Natural killer cell treated with Interleukin-12 subunit alpha and Interleukin-12 subunit beta and Interleukin-15 and Interleukin-18, amount 100 ng/mL, for 72 hours (primary cell): ENCODE results near the gene JAKMIP2. TPM values are rescaled to one million over a fixed set of nuclear protein-coding genes. Genes with fewer than 3 reads are reported as not detected.

Experiments used
- ATAC-seq, 2 donors: fragments of 150-1000 bp; cut with Tn5 transposase in 1 of 2; sonication (Bioruptor Pico), chemical (Tn5 transposase) in 1 of 2; 2 replicates each; pipeline ENCODE4 v1.10.0; 2021
- DNase-seq: peaks from one replicate; pipeline ENCODE4 v3.0.0; 2022; ENCODE audit warnings: low spot score
- H3K27ac Mint-ChIP-seq, 2 donors: 1 replicate in 1 of 2; 2 replicates in 1 of 2; pipeline ENCODE4 v1.8.0; 2022; ENCODE audit warnings: mixed read lengths in 2 of 2, mild to moderate bottlenecking in 1 of 2, moderate library complexity in 1 of 2
- H3K27me3 Mint-ChIP-seq, 2 donors: 1 replicate in 1 of 2; 2 replicates in 1 of 2; pipeline ENCODE4 v1.8.0; 2022; ENCODE audit warnings: mixed read lengths in 2 of 2
- H3K36me3 Mint-ChIP-seq: one replicate; pipeline ENCODE4 v1.8.0; 2022; ENCODE audit warnings: mixed read lengths
- H3K4me1 Mint-ChIP-seq, 2 donors: 1 replicate in 1 of 2; 2 replicates in 1 of 2; pipeline ENCODE4 v1.8.0; 2022; ENCODE audit warnings: low read depth in 2 of 2, mixed read lengths in 2 of 2, mild to moderate bottlenecking in 1 of 2
- H3K4me3 Mint-ChIP-seq: one replicate; pipeline ENCODE4 v1.8.0; 2022; ENCODE audit warnings: mixed read lengths
- H3K9me3 Mint-ChIP-seq: 2 replicates; pipeline ENCODE4 v1.8.0; 2022; ENCODE audit warnings: mixed read lengths
- total RNA-seq, 2 donors: library from RNA; stranded (reverse); gene quantifications; one replicate each; pipeline ENCODE4 v1.2.3, GENCODE V29; 2022

Gene JAKMIP2
- total RNA-seq, 2 donors from 2014 or later = 5.5 to 6.8 TPM

GRCh38 chr5:147631428-147632003 is 151.0 kb downstream of the JAKMIP2 start:
- peaks cover 9% of the 10 kb centered on the region for H3K36me3 Mint-ChIP-seq
- ATAC-seq = no peak
- no peak overlapping the region for H3K4me3 Mint-ChIP-seq
- H3K27me3 Mint-ChIP-seq = no peaks in the 10 kb centered on the region
- H3K4me1 Mint-ChIP-seq = peaks cover 0 to 3% of the 10 kb centered on the region in 2 donors
- no peak for DNase-seq
- no peaks in the 10 kb centered on the region for H3K9me3 Mint-ChIP-seq
- H3K27ac Mint-ChIP-seq = no peak overlapping the region

GRCh38 chr5:147629196-147629595 is 153.3 kb downstream of the JAKMIP2 start:
- Mint-ChIP-seq H3K27me3 (no peaks in the 10 kb centered on the region), H3K4me3 (no peak overlapping the region), H3K27ac (no peak overlapping the region), H3K36me3 (peaks cover 9% of the 10 kb centered on the region), H3K9me3 (no peaks in the 10 kb centered on the region), H3K4me1 (peaks cover 0 to 3% of the 10 kb centered on the region in 2 donors)
- DNase-seq (no peak), ATAC-seq (no peak)

- no peaks in the 10 kb centered on the region for H3K27me3 Mint-ChIP-seq
- no peaks in the 10 kb centered on the region for H3K9me3 Mint-ChIP-seq
- ATAC-seq = peak; percentile 69 to 79
Measured at GRCh38 chr5:147628058-147628895, 154.3 kb downstream of the JAKMIP2 start.

GRCh38 chr5:147626464-147626863 is 156.1 kb downstream of the JAKMIP2 start:
- Mint-ChIP-seq H3K4me3 (no peak overlapping the region), H3K9me3 (no peaks in the 10 kb centered on the region), H3K27ac (no peak overlapping the region), H3K27me3 (no peaks in the 10 kb centered on the region), H3K4me1 (peaks cover 0 to 3% of the 10 kb centered on the region in 2 donors), H3K36me3 (peaks cover 9% of the 10 kb centered on the region)
- ATAC-seq = no peak
- no peak for DNase-seq

More at GRCh38 chr5:147628058-147628895, 154.3 kb downstream of the JAKMIP2 start:
- DNase-seq = peak; percentile 69
- Mint-ChIP-seq H3K4me1 (peaks cover 0 to 3% of the 10 kb centered on the region in 2 donors), H3K36me3 (peaks cover 9% of the 10 kb centered on the region), H3K27ac (no peak overlapping the region), H3K4me3 (no peak overlapping the region)

GRCh38 chr5:147621016-147621415 is 161.5 kb downstream of the JAKMIP2 start:
- ATAC-seq = no peak
- no peak for DNase-seq
- Mint-ChIP-seq H3K4me1 (no peaks in the 10 kb centered on the region), H3K4me3 (no peak overlapping the region), H3K9me3 (no peaks in the 10 kb centered on the region), H3K36me3 (peaks cover 4% of the 10 kb centered on the region), H3K27ac (no peak overlapping the region), H3K27me3 (no peaks in the 10 kb centered on the region)

GRCh38 chr5:147619281-147619878 is 163.1 kb downstream of the JAKMIP2 start:
- H3K9me3 Mint-ChIP-seq = no peaks in the 10 kb centered on the region
- no peak overlapping the region for H3K27ac Mint-ChIP-seq
- DNase-seq (no peak), ATAC-seq (no peak)
- H3K4me1 Mint-ChIP-seq = no peaks in the 10 kb centered on the region
- H3K27me3 Mint-ChIP-seq = no peaks in the 10 kb centered on the region
- H3K4me3 Mint-ChIP-seq = no peak overlapping the region
- peaks cover 20% of the 10 kb centered on the region for H3K36me3 Mint-ChIP-seq

- Mint-ChIP-seq H3K4me1 (no peaks in the 10 kb centered on the region), H3K4me3 (no peak overlapping the region), H3K9me3 (no peaks in the 10 kb centered on the region), H3K36me3 (peaks cover 20% of the 10 kb centered on the region), H3K27me3 (no peaks in the 10 kb centered on the region), H3K27ac (no peak overlapping the region)
- no peak for DNase-seq
- ATAC-seq = no peak
Measured at GRCh38 chr5:147617711-147618350, 164.7 kb downstream of the JAKMIP2 start.

- Mint-ChIP-seq H3K4me3 (no peak overlapping the region), H3K36me3 (peaks cover 20% of the 10 kb centered on the region)
Measured at GRCh38 chr5:147617191-147617606, 165.3 kb downstream of the JAKMIP2 start.

GRCh38 chr5:147616421-147616820 is 166.1 kb downstream of the JAKMIP2 start:
- Mint-ChIP-seq H3K27me3 (no peaks in the 10 kb centered on the region), H3K4me1 (no peaks in the 10 kb centered on the region), H3K27ac (no peak overlapping the region), H3K9me3 (no peaks in the 10 kb centered on the region), H3K36me3 (peaks cover 25% of the 10 kb centered on the region), H3K4me3 (no peak overlapping the region)
- DNase-seq (no peak), ATAC-seq (no peak)

More at GRCh38 chr5:147617191-147617606, 165.3 kb downstream of the JAKMIP2 start:
- Mint-ChIP-seq H3K27ac (no peak overlapping the region), H3K4me1 (no peaks in the 10 kb centered on the region), H3K9me3 (no peaks in the 10 kb centered on the region), H3K27me3 (no peaks in the 10 kb centered on the region)
- DNase-seq (no peak), ATAC-seq (no peak)

- no peak for ATAC-seq
- peaks cover 28% of the 10 kb centered on the region for H3K36me3 Mint-ChIP-seq
- H3K27ac Mint-ChIP-seq = no peak overlapping the region
Measured at GRCh38 chr5:147613359-147613758, 169.2 kb downstream of the JAKMIP2 start.

GRCh38 chr5:147611483-147611882 is 171.0 kb downstream of the JAKMIP2 start:
- no peak overlapping the region for H3K4me3 Mint-ChIP-seq
- ATAC-seq (no peak), DNase-seq (no peak)
- peaks cover 28% of the 10 kb centered on the region for H3K36me3 Mint-ChIP-seq
- no peaks in the 10 kb centered on the region for H3K27me3 Mint-ChIP-seq
- H3K27ac Mint-ChIP-seq = no peak overlapping the region
- H3K9me3 Mint-ChIP-seq = peaks cover 5% of the 10 kb centered on the region
- H3K4me1 Mint-ChIP-seq = no peaks in the 10 kb centered on the region

More at GRCh38 chr5:147613359-147613758, 169.2 kb downstream of the JAKMIP2 start:
- no peaks in the 10 kb centered on the region for H3K27me3 Mint-ChIP-seq
- no peak for DNase-seq
- no peak overlapping the region for H3K4me3 Mint-ChIP-seq
- H3K4me1 Mint-ChIP-seq = no peaks in the 10 kb centered on the region
- H3K9me3 Mint-ChIP-seq = peaks cover 1% of the 10 kb centered on the region

- ATAC-seq (no peak), DNase-seq (no peak)
- Mint-ChIP-seq H3K9me3 (peaks cover 5% of the 10 kb centered on the region), H3K4me1 (no peaks in the 10 kb centered on the region), H3K4me3 (no peak overlapping the region), H3K27me3 (no peaks in the 10 kb centered on the region), H3K27ac (no peak overlapping the region), H3K36me3 (peaks cover 25% of the 10 kb centered on the region)
Measured at GRCh38 chr5:147610798-147611197, 171.7 kb downstream of the JAKMIP2 start.

GRCh38 chr5:147601652-147602051 is 180.9 kb downstream of the JAKMIP2 start:
- DNase-seq (no peak), ATAC-seq (no peak)
- H3K4me1 Mint-ChIP-seq = no peaks in the 10 kb centered on the region
- peaks cover 4% of the 10 kb centered on the region for H3K36me3 Mint-ChIP-seq
- no peaks in the 10 kb centered on the region for H3K9me3 Mint-ChIP-seq
- H3K4me3 Mint-ChIP-seq = no peak overlapping the region
- H3K27ac Mint-ChIP-seq = no peak overlapping the region
- no peaks in the 10 kb centered on the region for H3K27me3 Mint-ChIP-seq

GRCh38 chr5:147591120-147591519 is 191.4 kb downstream of the JAKMIP2 start:
- ATAC-seq = no peak
- H3K4me1 Mint-ChIP-seq = no peaks in the 10 kb centered on the region
- no peak overlapping the region for H3K4me3 Mint-ChIP-seq

More at GRCh38 chr5:147591120-147591519, 191.4 kb downstream of the JAKMIP2 start:
- no peak overlapping the region for H3K27ac Mint-ChIP-seq
- H3K27me3 Mint-ChIP-seq = no peaks in the 10 kb centered on the region
- peaks cover 12% of the 10 kb centered on the region for H3K36me3 Mint-ChIP-seq
- DNase-seq = no peak
- H3K9me3 Mint-ChIP-seq = no peaks in the 10 kb centered on the region
